GM18868 (cell line): ENCODE data around the gene PERP.
"Not testable (repeated sequence)": the region's sequence is repeated elsewhere in the genome, so short reads cannot be mapped to it uniquely, and the experiment has no call there.

ENCODE experiments used
- ATAC-seq: cut with Tn5 transposase; IDR thresholded peaks from one replicate; pipeline ENCODE4 v1.9.1; 2021; ENCODE audit warnings: mild to moderate bottlenecking, moderate library complexity; ENCODE audit not compliant: unreplicated experiment

Gene PERP

GRCh38 chr6:138107078-138107751, at the start of gene PERP:
Gene PERP (minus strand): TSS chr6:138107419. CDS start chr6:138107340, 79 bp downstream.
- ATAC-seq: peak; percentile 70

- ATAC-seq: no peak
These were observed 48.2 kb upstream of the PERP start for GRCh38 chr6:138155443-138155842.

- no peak for ATAC-seq
These were observed 39.3 kb upstream of the PERP start for GRCh38 chr6:138146544-138146943.

GRCh38 chr6:138145402-138145801, 38.2 kb upstream of the PERP start:
- peak; percentile 79 for ATAC-seq

GRCh38 chr6:138142806-138143205, 35.6 kb upstream of the PERP start:
- ATAC-seq: no peak

- no peak for ATAC-seq
These were observed 22.0 kb upstream of the PERP start for GRCh38 chr6:138129190-138129589.

GRCh38 chr6:138128096-138128495, 20.9 kb upstream of the PERP start:
- no peak for ATAC-seq

GRCh38 chr6:138124096-138124495, 16.9 kb upstream of the PERP start:
- ATAC-seq: no peak

GRCh38 chr6:138119976-138120375, 12.8 kb upstream of the PERP start:
- no peak for ATAC-seq

GRCh38 chr6:138119229-138119628, 12.0 kb upstream of the PERP start:
- ATAC-seq: not testable (repeated sequence)

- no peak for ATAC-seq
These were observed 10.2 kb upstream of the PERP start for GRCh38 chr6:138117376-138117914.

GRCh38 chr6:138116661-138116999, 9.4 kb upstream of the PERP start:
- no peak for ATAC-seq

GRCh38 chr6:138115877-138116660, 8.8 kb upstream of the PERP start:
- peak; percentile 67 for ATAC-seq

- no peak for ATAC-seq
These were observed 8.0 kb upstream of the PERP start for GRCh38 chr6:138115201-138115600.

- ATAC-seq: no peak
These were observed 6.5 kb upstream of the PERP start for GRCh38 chr6:138113588-138114210.

- no peak for ATAC-seq
These were observed 3.0 kb upstream of the PERP start for GRCh38 chr6:138110229-138110628.

- peak; percentile 44 for ATAC-seq
These were observed 2.1 kb upstream of the PERP start for GRCh38 chr6:138109042-138109997.

GRCh38 chr6:138107752-138108592, 753 bp upstream of the PERP start:
- peak; percentile 9 for ATAC-seq

GRCh38 chr6:138106665-138107077, 548 bp downstream of the PERP start:
- no peak for ATAC-seq
